ENCODE data around the gene GRK5. TPM values are rescaled to one million over a fixed set of nuclear protein-coding genes. Genes with fewer than 3 reads are reported as not detected.

The GRK5 gene
- total RNA-seq, 6 experiments from 2014 or later = 5.9 to 11.5 (median 7.9) TPM

DNA sequence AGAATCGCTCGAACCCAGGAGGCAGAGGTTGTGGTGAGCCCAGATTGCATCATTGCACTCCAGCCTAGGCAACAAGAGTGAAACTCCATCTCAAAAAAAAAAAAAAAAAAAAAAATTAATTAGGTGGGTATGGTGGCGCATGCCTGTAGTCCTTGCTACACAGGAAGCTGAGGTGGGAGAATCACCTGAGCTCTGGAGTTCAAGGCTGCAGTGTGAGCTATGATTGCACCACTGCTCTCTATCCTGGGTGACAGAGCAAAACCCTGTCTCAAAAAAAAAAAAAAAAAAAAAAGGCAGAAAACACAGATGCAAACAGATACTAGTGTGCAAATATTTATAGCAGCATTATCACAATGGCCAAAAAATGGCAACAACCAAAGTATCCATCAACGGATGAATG lies 200.7 kb downstream of the GRK5 start:
- intact Hi-C loops (cut with DNase I) = no loop called here
- TF ChIP-seq CTCF (IDR thresholded peaks at IDR 0.05) (no peak), POLR2A (IDR thresholded peaks at IDR 0.05) (no peak)
- H3K4me1 ChIP-seq = peaks cover 0 to 10% (median 0%) of the 10 kb centered on the region in 4 donors
- ATAC-seq (no peak), DNase-seq (no peak)
- no peaks in the 10 kb centered on the region for H3K36me3 ChIP-seq
- H3K27me3 ChIP-seq = no peaks in the 10 kb centered on the region
- no peaks in the 10 kb centered on the region for H3K9me3 ChIP-seq
- 88% methylated on average over 4 of the region's 4 CpGs for WGBS (ENCODE audit: insufficient coverage, low coverage, low lambda C conversion rate, missing lambda C conversion rate)
- no peak overlapping the region for H3K27ac ChIP-seq
- H3K4me3 ChIP-seq = no peak overlapping the region

DNA sequence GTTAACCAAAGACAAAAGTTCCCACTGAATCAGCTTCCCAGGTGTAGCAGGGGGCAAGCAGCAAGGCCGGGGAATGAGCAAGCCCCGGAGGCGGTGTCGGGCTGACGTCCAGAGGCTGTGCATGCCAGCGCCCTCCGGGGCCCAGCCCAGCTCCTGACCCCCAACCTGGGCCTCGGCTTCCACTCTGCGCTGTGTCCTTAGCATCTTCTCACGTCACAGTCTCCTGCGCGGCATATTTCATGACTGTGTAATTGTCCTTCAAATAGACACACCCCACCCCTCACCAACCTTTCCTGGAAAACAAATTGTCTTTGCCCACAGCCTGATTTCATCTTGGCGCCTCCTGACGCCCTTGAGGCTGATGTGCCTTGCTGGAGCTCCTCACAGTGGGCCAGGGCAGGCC lies 201.6 kb downstream of the GRK5 start:
- Histone ChIP-seq H3K36me3 (no peaks in the 10 kb centered on the region), H3K9me3 (no peaks in the 10 kb centered on the region), H3K4me3 (no peak overlapping the region), H3K4me1 (peaks cover 0 to 10% (median 0%) of the 10 kb centered on the region in 4 donors), H3K27ac (peak overlapping the region; percentile 36 to 57 (median 40)), H3K27me3 (no peaks in the 10 kb centered on the region)
- no peak for TF ChIP-seq POLR2A (IDR thresholded peaks at IDR 0.05)
- TF ChIP-seq CTCF (IDR thresholded peaks at IDR 0.05) = no peak
- intact Hi-C loops (cut with DNase I) = no loop called here
- DNase-seq = no peak
- 90% methylated on average over 7 of the region's 14 CpGs for WGBS (ENCODE audit: insufficient coverage, low coverage, low lambda C conversion rate, missing lambda C conversion rate)
- ATAC-seq = no peak

- H3K4me3 ChIP-seq = no peak overlapping the region
- TF ChIP-seq CTCF (IDR thresholded peaks at IDR 0.05) (no peak), POLR2A (IDR thresholded peaks at IDR 0.05) (no peak)
- H3K4me1 ChIP-seq = peaks cover 0 to 10% (median 0%) of the 10 kb centered on the region in 4 donors
- no peak for ATAC-seq
- WGBS (ENCODE audit: insufficient coverage, low coverage, low lambda C conversion rate, missing lambda C conversion rate) = 71% methylated on average over 1 of the region's 5 CpGs
- DNase-seq = no peak
- H3K27ac ChIP-seq = peak overlapping the region; percentile 36 to 57 (median 40)
- H3K9me3 ChIP-seq = no peaks in the 10 kb centered on the region
- intact Hi-C loops (cut with DNase I) = no loop called here
- no peaks in the 10 kb centered on the region for H3K36me3 ChIP-seq
- no peaks in the 10 kb centered on the region for H3K27me3 ChIP-seq
These were observed 202.0 kb downstream of the GRK5 start for GRCh38 chr10:119409385-119409784.

GRCh38 chr10:119409906-119410305 lies 202.5 kb downstream of the GRK5 start:
- peak; percentile 65 to 67 (median 66) for ATAC-seq
- no peak for TF ChIP-seq POLR2A (IDR thresholded peaks at IDR 0.05)

GRCh38 chr10:119410361-119411116 lies 203.2 kb downstream of the GRK5 start:
- Histone ChIP-seq H3K36me3 (no peaks in the 10 kb centered on the region), H3K27me3 (no peaks in the 10 kb centered on the region), H3K27ac (peak overlapping the region; percentile 14 to 70 (median 43)), H3K4me3 (no peak overlapping the region), H3K9me3 (no peaks in the 10 kb centered on the region), H3K4me1 (peaks cover 0 to 10% (median 0%) of the 10 kb centered on the region in 4 donors)
- WGBS (ENCODE audit: insufficient coverage, low coverage, low lambda C conversion rate, missing lambda C conversion rate) = 62% methylated on average over 5 of the region's 9 CpGs
- TF ChIP-seq POLR2A (IDR thresholded peaks at IDR 0.05) = no peak
- no peak for TF ChIP-seq CTCF (IDR thresholded peaks at IDR 0.05)
- intact Hi-C loops (cut with DNase I) = loop anchor here (10.0 kb wide), 2 partner anchors 126 to 206 kb away; partner anchors contain the start of gene GRK5 (in 1 of the 2)
- ATAC-seq (peak; percentile 3 to 22 (median 12)), DNase-seq (no peak)

More at GRCh38 chr10:119409906-119410305, 202.5 kb downstream of the GRK5 start:
- Histone ChIP-seq H3K27ac (peak overlapping the region in 2 of 3 donors; percentile 36 to 43), H3K4me3 (no peak overlapping the region), H3K9me3 (no peaks in the 10 kb centered on the region), H3K27me3 (no peaks in the 10 kb centered on the region), H3K36me3 (no peaks in the 10 kb centered on the region), H3K4me1 (peaks cover 0 to 10% (median 0%) of the 10 kb centered on the region in 4 donors)
- peak; percentile 75 to 79 (median 78) for DNase-seq
- WGBS (ENCODE audit: insufficient coverage, low coverage, low lambda C conversion rate, missing lambda C conversion rate) = 61% methylated on average over 6 of the region's 18 CpGs
- intact Hi-C loops (cut with DNase I) = loop anchor here (10.0 kb wide), 2 partner anchors 125 to 205 kb away; partner anchors contain the start of gene GRK5 (in 1 of the 2)

Data from right lobe of liver (tissue), 6 donors.